Stimulated activated CD8-positive, alpha-beta memory T cell treated with anti-CD3 and anti-CD28 coated beads, Interleukin-2, amount 100 ng/mL, for 1 hour (primary cell): ENCODE measurements around the gene MOB4.
"Not testable (repeated sequence)": the region's sequence is repeated elsewhere in the genome, so short reads cannot be mapped to it uniquely, and the experiment has no call there.

Experiments used
- DNase-seq, 2 donors: peaks; one replicate each; pipeline ENCODE4 v3.0.0-alpha.2; 2020; ENCODE audit warnings: low read depth in 2 of 2

Gene MOB4

DNA sequence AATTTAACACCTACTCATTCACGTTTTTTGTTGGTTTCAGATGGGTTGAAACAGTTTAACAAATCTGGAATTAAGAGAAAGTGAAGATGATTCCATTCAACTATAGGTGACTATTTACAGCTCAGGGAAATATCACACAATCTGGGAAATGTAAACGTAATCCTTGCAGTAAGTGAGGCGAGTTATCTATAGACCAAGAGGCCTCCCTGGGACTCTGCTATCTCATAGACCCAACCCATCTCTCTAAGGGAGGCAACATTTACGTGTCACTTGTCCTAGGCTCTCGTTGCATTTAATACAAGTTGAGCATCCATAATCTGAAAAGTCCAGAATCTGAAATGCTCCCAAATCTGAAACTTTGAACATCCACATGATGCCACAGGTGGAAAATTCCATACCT is 2.0 kb upstream of the MOB4 start:
- no peak for DNase-seq

DNA sequence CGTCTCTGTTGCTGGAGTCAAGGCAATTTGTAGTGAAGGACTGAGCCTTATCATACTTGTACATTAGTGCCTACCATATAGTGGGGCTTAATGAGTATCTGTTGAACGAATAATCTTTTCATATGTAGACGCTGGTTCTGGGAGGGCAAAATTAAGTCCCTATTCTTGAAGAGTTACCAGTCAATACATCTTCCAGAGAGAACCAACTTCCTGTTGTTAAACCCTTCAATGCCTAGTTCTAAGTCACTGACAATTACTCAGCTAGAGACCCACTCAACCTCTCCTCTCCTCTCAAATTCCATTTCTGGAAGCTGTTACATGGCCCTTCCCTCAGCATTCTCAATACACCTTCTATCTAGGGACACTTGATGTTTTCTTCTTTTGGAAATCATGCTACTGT is 1.1 kb upstream of the MOB4 start:
- DNase-seq: no peak

DNA sequence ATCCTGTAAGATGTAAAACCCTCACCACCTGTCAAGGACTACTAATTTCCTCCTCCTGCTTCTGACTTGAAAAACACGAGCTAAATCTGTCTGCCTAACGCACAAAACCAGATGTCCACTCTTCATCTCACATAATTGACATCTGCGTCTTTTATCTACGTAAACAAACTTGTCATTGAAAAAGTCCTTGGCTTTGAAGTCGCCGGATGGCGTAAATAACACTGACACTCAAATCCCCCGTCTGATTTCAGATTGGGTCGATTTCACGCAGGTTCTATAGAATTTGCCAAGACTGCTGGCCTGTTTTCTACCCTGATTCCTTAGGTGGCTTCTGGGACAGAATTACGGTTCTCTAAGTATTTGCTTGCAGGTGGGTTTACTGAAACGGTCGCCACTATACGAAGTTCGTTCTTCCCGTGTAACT is 539 bp upstream of the MOB4 start:
- no peak for DNase-seq

DNA sequence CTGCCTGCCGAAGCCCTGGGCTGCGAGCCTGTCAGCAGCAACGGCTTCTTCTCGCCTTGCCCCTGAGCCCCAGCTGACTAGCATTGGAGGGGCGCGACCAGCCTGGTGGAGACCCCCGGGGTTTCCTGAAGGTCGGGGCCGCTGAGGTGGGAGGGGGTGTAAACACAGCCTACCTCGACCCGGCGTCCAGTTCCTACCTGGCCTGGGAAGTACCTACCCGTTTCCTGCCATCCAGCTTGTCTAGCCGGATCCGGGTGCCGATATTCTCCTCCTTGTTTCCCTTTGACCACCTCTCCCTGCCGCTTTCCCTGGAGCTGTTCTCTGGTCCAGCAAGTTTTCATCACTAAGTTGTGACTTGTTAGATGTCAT is 511 bp downstream of the MOB4 start:
- DNase-seq: no peak

DNA sequence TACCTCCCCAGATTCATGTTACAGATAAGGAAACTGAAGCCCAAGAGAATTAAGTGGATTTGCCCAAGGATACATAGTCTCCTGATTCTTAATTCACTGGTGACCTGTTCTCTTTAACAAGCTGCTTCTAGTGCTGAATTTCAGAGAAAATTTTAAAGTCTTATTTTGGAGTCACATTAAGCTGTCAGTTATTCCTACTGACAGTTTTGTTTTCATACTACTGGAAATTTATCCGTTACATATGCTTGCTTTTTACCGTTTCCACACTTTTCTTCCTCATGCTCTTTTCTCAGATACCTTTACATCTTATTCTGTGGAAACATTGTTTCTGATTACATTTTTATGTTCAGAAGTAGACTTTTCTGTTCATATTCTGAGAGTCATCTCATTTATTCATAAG is 1.3 kb downstream of the MOB4 start:
- no peak for DNase-seq

DNA sequence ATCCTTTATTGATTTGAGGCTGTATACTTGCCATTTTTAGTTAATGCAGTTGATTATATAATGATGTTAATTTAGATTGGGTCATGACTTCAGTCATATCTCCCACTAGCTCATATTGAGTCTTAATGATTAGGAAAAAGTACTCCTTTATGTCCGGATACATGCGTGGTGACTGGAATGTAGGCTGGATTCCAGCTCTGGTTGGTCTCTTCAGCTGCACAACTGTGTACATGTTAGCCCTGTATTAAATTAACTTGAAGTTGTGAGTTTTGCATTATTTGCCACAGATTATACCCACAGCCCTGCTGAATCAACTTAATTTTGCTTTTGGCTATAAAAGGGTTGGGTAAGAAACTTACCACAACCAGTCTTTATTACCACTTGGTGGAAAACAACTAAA is 22.5 kb downstream of the MOB4 start:
- DNase-seq: no peak

DNA sequence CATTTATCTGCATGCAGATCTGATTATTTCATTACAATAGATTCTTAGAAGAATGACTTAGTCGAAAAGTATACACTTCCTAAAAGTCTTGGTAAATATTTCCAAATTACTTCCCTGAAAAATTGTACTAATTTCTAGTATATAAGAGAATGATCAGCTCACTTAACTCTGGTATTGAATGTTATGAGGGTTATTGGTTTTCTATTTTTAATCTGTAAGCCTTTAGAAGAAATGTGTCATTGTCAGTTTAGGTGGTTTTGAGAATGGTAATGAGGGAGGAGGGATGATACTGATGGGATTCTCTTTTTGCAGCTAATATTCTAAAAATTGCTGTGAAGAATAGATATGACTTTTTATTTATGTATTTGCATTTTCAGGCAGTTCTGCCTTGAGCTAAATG is 23.9 kb downstream of the MOB4 start:
- DNase-seq: no peak

DNA sequence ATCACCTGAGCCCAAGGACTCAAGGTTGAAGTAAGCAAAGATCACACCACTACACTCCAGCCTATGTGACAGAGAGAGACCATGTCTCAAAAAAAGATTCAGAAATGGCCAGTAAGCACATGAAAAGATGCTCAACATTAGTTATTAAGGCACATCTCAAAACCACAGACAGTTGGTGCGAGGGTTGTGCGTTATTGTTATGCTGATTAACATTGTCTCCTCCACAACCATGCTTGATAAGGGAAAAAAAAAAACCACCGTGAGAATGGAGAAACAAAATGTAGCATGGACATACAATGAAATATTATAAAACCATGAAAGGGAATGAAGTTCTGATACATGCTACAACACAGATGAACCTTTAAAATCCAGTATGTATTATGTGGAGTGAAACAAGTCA is 27.3 kb downstream of the MOB4 start:
- DNase-seq: no peak

DNA sequence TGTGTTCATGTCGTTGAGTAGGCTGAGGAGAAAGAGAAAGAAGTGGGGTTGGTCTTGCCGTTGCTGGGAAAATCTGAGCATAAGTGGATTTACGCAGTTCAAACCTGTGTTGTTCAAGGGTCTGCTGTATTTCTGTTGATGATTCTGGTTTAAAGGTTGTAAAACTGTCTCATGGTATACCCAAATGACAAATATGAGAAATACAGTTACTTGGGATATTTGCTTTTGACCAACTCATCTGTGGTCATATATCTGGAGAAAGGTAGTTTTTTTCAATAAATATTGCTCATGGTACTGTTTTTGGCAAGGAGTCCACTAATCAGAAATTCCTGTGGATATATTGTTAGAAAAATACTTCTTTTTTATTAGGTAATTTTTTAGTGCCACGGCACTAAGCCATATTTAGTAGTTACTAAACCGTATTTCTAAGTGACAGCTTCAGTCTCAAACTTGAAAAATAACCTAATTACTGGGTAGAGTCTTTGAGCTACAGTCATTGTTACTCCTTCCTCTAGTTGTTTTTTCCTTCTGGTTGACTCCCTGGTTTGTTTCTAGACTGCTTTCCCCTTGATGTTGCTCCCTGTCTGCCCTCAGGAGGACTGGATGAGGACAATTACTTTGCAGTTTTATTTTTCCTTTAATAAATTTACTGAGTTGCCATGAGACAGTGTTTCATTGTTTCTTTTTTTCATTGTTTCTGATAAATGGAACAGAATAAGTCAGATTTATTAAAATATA is 31.5 kb downstream of the MOB4 start:
- DNase-seq: no peak

DNA sequence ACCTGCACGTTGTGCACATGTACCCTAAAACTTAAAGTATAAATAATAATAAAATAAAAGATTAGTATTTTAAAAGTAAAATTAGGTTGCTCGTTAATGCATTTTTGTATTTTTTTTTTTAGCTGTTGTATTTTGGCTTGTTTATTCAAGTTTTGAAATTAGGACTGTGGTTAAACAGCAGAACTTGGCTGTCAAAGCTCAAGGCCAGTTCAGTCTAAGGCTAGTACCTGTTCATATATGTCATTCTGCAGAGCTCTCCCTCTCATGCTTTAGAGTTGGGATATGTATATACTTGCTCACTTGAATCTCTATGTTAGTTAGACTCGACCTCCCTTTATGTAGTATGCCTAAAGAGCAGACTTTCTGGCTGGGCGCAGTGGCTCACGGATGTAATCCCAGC is 32.7 kb downstream of the MOB4 start:
- no peak for DNase-seq

DNA sequence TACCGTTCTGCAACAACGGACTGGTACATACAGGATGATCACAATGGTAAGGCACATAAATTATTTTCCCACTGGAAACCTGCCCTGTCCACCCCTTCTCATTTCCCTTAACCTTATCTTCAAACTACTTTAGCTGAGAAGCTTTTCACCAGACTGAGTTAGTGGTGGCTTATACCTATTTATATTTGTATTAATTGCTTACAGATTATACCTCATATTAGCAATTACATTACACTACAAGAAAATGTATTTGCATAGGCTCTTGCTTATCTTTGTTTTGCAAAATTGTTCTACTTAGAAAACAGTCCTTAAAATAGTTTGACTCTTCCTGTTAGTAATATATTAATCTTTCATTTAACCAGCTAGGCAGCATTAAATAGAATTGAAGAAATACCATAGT is 35.4 kb downstream of the MOB4 start:
- DNase-seq: not testable (repeated sequence)

DNA sequence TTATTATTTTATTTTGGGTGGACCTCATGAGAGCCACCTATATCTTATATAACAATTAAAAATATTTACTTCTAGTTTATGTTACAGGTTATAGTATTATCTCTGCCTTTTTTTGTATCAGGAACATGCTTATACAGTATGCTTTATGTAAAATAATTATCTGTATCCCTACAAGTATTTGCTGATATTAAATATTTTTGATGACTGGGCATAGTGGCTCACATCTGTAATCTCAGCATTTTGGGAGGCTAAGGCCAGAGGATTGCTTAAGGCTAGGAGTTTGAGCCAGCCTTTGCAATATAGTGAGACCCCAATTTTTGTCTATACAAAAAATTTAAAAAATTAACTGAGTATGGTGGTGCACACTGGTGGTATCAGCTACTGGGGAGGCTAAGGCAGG is 39.6 kb downstream of the MOB4 start:
- no peak for DNase-seq

DNA sequence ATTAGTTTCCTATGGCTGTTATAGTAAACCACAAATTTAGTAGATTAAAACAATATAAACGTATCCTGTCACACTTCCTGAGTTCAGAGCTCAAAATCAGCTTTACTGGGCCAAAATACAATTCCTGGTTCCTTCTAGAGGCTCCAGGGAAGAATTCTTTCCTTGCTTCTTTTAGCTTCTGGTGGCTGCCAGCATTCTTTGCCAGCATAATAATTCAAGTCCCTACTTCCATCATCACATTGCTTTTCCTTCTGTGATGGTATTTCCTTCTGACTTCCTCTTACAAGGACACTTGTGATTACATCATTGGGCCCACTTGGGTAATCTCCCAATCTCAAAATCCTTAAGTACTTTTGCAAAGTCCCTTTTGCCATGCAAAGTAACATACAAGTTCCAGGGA is 40.6 kb downstream of the MOB4 start:
- no peak for DNase-seq

DNA sequence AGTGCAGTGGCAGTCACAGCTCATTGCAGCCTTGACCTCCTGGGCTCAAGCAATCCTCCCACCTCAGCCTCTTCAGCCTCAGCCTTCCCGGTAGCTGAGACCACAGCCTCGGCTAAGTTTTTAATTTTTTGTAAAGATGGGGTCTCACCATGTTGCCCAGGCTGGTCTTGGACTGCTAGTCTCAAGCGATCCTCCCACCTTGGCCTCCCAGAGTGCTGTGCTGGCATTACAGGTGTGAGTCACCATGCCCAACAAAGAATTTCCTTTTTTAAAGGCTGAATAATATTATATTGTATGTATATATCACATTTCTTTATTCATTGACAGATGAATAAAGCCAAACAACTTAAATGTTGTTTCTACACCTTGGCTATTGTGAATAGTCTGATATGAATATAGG is 42.5 kb downstream of the MOB4 start:
- no peak for DNase-seq

DNA sequence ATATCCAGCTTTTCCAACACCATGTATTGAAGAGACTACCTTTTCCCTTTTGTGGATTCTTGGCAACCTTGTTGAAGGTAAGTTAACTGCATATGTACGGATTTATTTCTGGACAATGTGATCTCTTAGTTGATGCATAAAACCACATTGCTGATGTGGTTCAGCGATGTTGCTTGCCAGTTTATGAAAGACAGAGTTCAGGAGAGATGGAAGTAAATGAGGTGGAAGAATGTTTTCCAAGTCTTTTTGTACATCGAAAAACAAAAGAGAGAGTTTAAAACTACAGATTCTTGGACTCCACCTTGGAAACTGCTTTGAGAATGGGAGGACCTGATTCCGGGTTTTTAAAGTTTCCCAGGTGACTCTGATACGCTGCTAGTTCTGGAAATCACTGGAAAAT is 43.8 kb downstream of the MOB4 start:
- DNase-seq: no peak

DNA sequence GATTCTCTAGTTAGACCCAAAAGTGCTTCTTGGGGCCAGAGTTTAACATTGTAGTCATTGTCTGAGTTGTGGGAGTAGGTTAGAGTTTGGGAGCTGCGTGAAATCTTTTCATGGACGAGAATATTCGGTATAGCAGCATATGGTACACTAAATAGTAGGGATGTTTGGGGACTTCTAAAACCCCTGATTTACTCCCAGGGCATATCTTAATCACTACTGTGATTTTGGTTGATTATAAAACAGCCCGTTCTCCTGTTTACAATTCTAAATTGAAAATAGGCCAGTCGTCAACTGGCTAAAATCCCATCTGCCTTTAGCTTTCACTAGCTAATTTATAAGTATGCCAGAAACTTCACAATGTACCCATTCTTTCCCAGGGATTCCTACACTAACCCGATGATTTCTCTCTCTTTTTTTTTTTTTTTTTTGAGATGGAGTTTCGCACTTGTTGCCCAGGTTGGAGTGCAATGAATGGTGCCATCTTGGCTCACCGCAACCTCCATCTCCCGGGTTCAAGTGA is 44.3 kb downstream of the MOB4 start:
- no peak for DNase-seq

DNA sequence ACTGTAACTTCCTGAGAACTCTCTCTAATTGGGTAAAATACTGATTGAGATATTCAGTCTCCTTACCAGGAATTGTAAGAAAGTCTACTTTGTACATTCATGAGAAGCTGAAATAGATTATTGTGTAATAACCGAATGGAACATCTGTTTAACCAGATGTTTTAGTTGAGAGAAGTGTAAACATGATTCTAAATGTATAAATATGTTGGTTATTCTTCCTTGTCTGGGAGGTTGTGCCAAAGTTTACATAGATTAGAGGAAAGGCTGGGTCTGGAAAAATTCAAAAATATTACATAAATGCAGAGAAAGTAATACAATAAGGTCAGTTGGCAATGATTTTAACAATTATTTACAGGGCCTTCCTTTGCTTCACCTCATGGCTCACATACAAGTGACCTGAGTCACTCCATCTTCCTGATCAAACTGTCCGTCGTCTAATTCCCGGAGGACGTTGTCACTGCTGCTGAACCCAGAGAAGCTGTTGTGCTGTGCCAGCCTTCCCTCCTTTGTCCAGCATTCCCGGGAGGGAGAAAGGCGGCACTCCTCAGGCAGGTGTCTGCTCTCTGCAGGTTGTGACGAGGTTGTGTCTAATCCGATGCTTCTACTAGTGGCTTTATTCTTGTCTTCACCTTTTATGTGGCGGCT is 55.9 kb downstream of the MOB4 start:
- DNase-seq: no peak

DNA sequence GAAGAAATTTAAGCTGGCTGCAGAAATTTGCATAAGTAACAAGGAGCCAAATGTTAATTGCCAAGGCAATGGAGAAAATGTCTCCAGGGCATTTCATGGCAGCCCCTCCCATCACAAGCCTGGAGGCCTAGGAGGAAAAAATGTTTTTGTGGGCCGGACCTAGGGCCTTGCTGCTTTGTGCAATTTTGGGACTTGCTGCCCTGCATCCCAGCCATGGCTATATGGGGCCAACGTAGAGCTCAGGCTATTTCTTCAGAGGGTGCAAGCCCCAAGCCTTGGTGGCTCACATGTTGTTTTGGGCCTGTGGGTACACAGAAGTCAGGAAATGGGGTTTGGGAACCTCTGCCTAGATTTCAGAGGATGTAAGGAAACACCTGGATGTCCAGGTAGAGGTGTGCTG is 57.7 kb downstream of the MOB4 start:
- no peak for DNase-seq

DNA sequence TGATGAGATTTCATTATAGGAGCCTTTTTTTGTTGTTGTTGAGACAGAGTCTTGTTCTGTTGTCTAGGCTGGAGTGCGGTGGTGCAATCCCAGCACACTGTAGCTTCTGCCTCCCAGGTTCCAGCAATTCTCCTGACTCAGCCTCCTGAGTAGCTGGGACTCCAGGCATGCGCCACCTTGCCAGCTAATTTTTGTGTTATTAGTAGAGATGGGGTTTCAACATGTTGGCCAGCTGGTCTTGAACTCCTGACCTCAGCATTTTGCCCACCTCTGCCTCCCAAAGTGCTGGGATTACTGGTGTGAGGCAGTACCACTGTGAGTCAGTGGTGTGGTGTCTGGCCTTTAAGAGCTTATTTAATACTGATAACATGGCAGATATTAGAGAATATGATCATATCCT is 60.1 kb downstream of the MOB4 start:
- no peak for DNase-seq

DNA sequence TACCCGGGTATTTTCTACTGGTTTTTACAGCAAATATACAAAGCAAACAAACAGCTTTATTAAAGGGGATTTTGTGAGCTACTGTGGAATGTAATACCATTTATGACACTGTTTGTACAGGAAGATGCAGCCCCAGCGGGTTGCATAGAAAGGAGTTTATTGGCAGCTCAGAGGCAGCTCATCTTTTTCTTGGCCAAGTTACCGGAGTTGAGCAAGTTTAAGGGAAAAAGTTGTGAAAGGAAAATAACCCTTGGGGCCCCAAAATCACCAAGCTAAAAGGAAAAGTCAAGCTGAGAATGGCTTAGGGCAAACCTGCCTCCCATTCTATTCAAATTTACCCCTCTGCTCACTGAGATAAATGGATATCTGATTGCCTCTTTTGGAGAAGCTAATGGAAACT is 60.8 kb downstream of the MOB4 start:
- no peak for DNase-seq

DNA sequence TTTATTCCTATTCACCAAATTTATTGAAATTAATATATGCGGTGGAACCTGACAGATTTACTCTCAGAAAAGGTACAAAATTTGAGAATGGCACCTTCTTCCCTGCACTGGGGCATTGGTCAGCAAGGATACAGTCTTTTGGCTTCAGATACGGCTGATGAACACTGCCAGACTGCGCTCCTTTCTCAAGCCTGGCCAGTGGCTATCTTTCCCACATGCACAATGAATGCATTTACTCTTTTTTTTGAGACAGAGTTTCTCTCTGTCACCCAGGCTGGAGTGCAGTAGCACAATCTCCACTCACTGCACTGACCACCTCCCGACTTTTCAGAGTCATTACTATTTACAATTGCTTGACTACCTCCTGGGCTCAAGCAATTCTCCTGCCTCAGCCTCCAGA is 61.6 kb downstream of the MOB4 start:
- no peak for DNase-seq

DNA sequence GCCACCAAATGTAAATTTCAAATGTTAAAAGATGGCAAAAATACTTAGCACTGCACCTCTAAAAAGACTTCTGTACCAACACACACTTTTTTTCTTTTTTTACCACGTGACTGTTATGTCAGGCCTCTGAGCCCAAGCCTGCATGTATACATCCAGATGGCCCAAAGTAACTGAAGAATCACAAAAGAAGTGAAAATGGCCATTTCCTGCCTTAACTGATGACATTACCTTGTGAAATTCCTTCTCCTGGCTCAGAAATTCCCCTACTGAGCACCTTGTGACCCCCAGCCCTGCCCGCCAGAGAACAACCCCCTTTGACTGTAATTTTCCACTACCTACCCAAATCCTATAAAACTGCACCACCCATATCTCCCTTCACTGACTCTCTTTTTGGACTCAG is 62.4 kb downstream of the MOB4 start:
- not testable (repeated sequence) for DNase-seq

DNA sequence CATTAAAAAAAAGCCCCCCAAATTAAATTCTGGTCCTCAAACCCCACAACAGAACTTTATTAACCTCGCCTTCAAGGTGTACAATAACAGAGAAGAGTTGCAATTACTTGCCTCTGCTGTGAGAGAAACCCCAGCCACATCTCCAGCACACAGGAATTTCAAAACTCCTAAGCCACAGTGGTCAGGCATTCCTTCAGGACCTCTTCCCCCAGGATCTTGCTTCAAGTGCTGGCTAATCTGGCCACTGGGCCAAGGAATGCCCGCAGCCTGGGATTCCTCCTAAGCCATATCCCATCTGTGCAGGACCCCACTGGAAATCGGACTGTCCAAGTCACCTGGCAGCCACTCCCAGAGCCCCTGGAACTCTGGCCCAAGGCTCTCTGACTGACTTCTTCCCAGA is 64.3 kb downstream of the MOB4 start:
- not testable (repeated sequence) for DNase-seq

DNA sequence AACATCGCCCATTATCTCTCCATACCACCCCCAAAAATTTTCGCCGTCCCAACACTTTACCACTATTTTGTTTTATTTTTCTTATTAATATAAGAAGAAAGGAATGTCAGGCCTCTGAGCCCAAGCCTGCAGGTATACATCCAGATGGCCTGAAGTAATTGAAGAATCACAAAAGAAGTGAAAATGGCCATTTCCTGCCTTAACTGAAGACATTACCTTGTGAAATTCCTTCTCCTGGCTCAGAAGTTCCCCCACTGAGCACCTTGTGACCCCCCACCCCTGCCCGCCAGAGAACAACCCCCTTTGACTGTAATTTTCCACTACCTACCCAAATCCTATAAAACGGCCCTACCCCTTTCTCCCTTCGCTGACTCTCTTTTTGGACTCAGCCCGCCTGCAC is 71.4 kb downstream of the MOB4 start:
- not testable (repeated sequence) for DNase-seq
